Muscle layer of colon (tissue), 2 donors: ENCODE measurements around the gene CLEC1B.
"Not testable (repeated sequence)": the region's sequence is repeated elsewhere in the genome, so short reads cannot be mapped to it uniquely, and the experiment has no call there.

Experiments used
- H3K27ac ChIP-seq: one replicate; pipeline ENCODE4 v1.7.0; 2013; ENCODE audit warnings: low read depth, mild to moderate bottlenecking, low read length, moderate library complexity
- H3K27me3 ChIP-seq, 2 donors: one replicate each; pipeline ENCODE4 v1.7.0; 2013; ENCODE audit warnings: low read length in 2 of 2, mild to moderate bottlenecking in 2 of 2; ENCODE audit not compliant: insufficient read depth in 2 of 2, control insufficient read depth in 1 of 2
- H3K36me3 ChIP-seq: one replicate; pipeline ENCODE4 v1.7.0; 2013; ENCODE audit warnings: mild to moderate bottlenecking, low read length; ENCODE audit not compliant: insufficient read depth
- H3K4me1 ChIP-seq: one replicate; pipeline ENCODE4 v1.7.0; 2013; ENCODE audit warnings: mild to moderate bottlenecking, low read length; ENCODE audit not compliant: insufficient read depth
- H3K4me3 ChIP-seq, 2 donors: one replicate each; pipeline ENCODE4 v1.7.0; 2013; ENCODE audit warnings: low read length in 2 of 2, low read depth in 1 of 2, mild to moderate bottlenecking in 1 of 2, moderate library complexity in 1 of 2
- H3K9ac ChIP-seq: one replicate; pipeline ENCODE4 v1.7.0; 2013; ENCODE audit warnings: low read length
- H3K9me3 ChIP-seq: one replicate; pipeline ENCODE4 v1.7.0; 2013; ENCODE audit warnings: mild to moderate bottlenecking, low read length
- donor health status: abdominal sarcoma.
- donor health status: Adenocarcinoma of cecum.

The CLEC1B gene

GRCh38 chr12:10018386-10018785 lies 19.5 kb upstream of the CLEC1B start:
- H3K4me3 ChIP-seq = no peak overlapping the region
- no peaks in the 10 kb centered on the region for H3K27me3 ChIP-seq
- H3K4me1 ChIP-seq = no peaks in the 10 kb centered on the region
- H3K27ac ChIP-seq = no peak overlapping the region
- H3K36me3 ChIP-seq = no peaks in the 10 kb centered on the region
- H3K9me3 ChIP-seq = no peaks in the 10 kb centered on the region
- no peak overlapping the region for H3K9ac ChIP-seq

- no peaks in the 10 kb centered on the region for H3K4me1 ChIP-seq
- H3K9me3 ChIP-seq = no peaks in the 10 kb centered on the region
- H3K27me3 ChIP-seq = no peaks in the 10 kb centered on the region
- no peak overlapping the region for H3K9ac ChIP-seq
- H3K4me3 ChIP-seq = no peak overlapping the region
- H3K36me3 ChIP-seq = no peaks in the 10 kb centered on the region
- no peak overlapping the region for H3K27ac ChIP-seq
Measured at GRCh38 chr12:10016881-10017280, 18.0 kb upstream of the CLEC1B start.

GRCh38 chr12:10015450-10015849 lies 16.5 kb upstream of the CLEC1B start:
- H3K36me3 ChIP-seq = no peaks in the 10 kb centered on the region
- no peak overlapping the region for H3K4me3 ChIP-seq
- H3K9ac ChIP-seq = no peak overlapping the region
- no peaks in the 10 kb centered on the region for H3K27me3 ChIP-seq
- H3K9me3 ChIP-seq = no peaks in the 10 kb centered on the region
- H3K4me1 ChIP-seq = no peaks in the 10 kb centered on the region
- H3K27ac ChIP-seq = no peak overlapping the region

- no peaks in the 10 kb centered on the region for H3K36me3 ChIP-seq
- no peak overlapping the region for H3K27ac ChIP-seq
- no peak overlapping the region for H3K4me3 ChIP-seq
- H3K9me3 ChIP-seq = no peaks in the 10 kb centered on the region
- H3K4me1 ChIP-seq = no peaks in the 10 kb centered on the region
- H3K27me3 ChIP-seq = no peaks in the 10 kb centered on the region
- H3K9ac ChIP-seq = no peak overlapping the region
Measured at GRCh38 chr12:10012630-10013330, 13.9 kb upstream of the CLEC1B start.

GRCh38 chr12:10001171-10001776 lies 2.4 kb upstream of the CLEC1B start:
- H3K36me3 ChIP-seq = no peaks in the 10 kb centered on the region
- no peak overlapping the region for H3K9ac ChIP-seq
- H3K9me3 ChIP-seq = no peaks in the 10 kb centered on the region
- no peak overlapping the region for H3K4me3 ChIP-seq
- no peak overlapping the region for H3K27ac ChIP-seq
- H3K27me3 ChIP-seq = no peaks in the 10 kb centered on the region
- no peaks in the 10 kb centered on the region for H3K4me1 ChIP-seq

GRCh38 chr12:9992296-9992695 lies 6.6 kb downstream of the CLEC1B start:
- Histone ChIP-seq H3K9me3 (no peaks in the 10 kb centered on the region), H3K9ac (no peak overlapping the region), H3K4me1 (no peaks in the 10 kb centered on the region), H3K36me3 (no peaks in the 10 kb centered on the region), H3K27me3 (no peaks in the 10 kb centered on the region), H3K4me3 (no peak overlapping the region), H3K27ac (no peak overlapping the region)

GRCh38 chr12:9991876-9992275 lies 7.0 kb downstream of the CLEC1B start:
- Histone ChIP-seq H3K27ac (no peak overlapping the region), H3K9ac (no peak overlapping the region), H3K4me1 (no peaks in the 10 kb centered on the region), H3K9me3 (no peaks in the 10 kb centered on the region), H3K27me3 (no peaks in the 10 kb centered on the region), H3K36me3 (no peaks in the 10 kb centered on the region), H3K4me3 (no peak overlapping the region)

GRCh38 chr12:9980126-9980525 lies 18.8 kb downstream of the CLEC1B start:
- Histone ChIP-seq H3K36me3 (no peaks in the 10 kb centered on the region), H3K9me3 (no peaks in the 10 kb centered on the region), H3K27me3 (no peaks in the 10 kb centered on the region), H3K4me3 (no peak overlapping the region), H3K4me1 (no peaks in the 10 kb centered on the region), H3K9ac (no peak overlapping the region), H3K27ac (no peak overlapping the region)

GRCh38 chr12:9977916-9978315 lies 21.0 kb downstream of the CLEC1B start:
- no peak overlapping the region for H3K4me3 ChIP-seq
- no peak overlapping the region for H3K9ac ChIP-seq
- no peaks in the 10 kb centered on the region for H3K9me3 ChIP-seq
- no peaks in the 10 kb centered on the region for H3K27me3 ChIP-seq
- no peaks in the 10 kb centered on the region for H3K4me1 ChIP-seq
- H3K36me3 ChIP-seq = no peaks in the 10 kb centered on the region
- H3K27ac ChIP-seq = no peak overlapping the region

- H3K27ac ChIP-seq, H3K9ac ChIP-seq, H3K9me3 ChIP-seq, H3K4me1 ChIP-seq, H3K4me3 ChIP-seq, H3K36me3 ChIP-seq, H3K27me3 ChIP-seq: not testable (repeated sequence)
Measured at GRCh38 chr12:9976626-9977025, 22.3 kb downstream of the CLEC1B start.

GRCh38 chr12:9975614-9976013 lies 23.3 kb downstream of the CLEC1B start:
- H3K4me3 ChIP-seq = no peak overlapping the region
- H3K27me3 ChIP-seq = no peaks in the 10 kb centered on the region
- no peaks in the 10 kb centered on the region for H3K9me3 ChIP-seq

GRCh38 chr12:9974731-9975130 lies 24.2 kb downstream of the CLEC1B start:
- H3K27me3 ChIP-seq, H3K9me3 ChIP-seq, H3K36me3 ChIP-seq, H3K4me3 ChIP-seq, H3K27ac ChIP-seq, H3K9ac ChIP-seq, H3K4me1 ChIP-seq: not testable (repeated sequence)

More at GRCh38 chr12:9975614-9976013, 23.3 kb downstream of the CLEC1B start:
- no peaks in the 10 kb centered on the region for H3K36me3 ChIP-seq
- H3K9ac ChIP-seq = no peak overlapping the region
- no peak overlapping the region for H3K27ac ChIP-seq
- no peaks in the 10 kb centered on the region for H3K4me1 ChIP-seq
